H1 (cell line): ENCODE results near the gene IL37. TPM values are rescaled to one million over a fixed set of nuclear protein-coding genes. Genes with fewer than 3 reads are reported as not detected.

Experiments used
- CTCF ChIA-PET: fragments of 300-600 bp; sonication (Branson Sonifier 250); formaldehyde crosslinking; loops from one replicate; lab custom pipeline; 2021; ENCODE audit not compliant: partially characterized antibody; lab: Charles Lee
- POLR2A ChIA-PET: fragments of 300-600 bp; sonication (Branson Sonifier 250); formaldehyde crosslinking; loops from one replicate; lab custom pipeline; 2021; ENCODE audit warnings: inconsistent platforms; ENCODE audit not compliant: partially characterized antibody; lab: Charles Lee
- DNase-seq, 2 experiments: peaks; one replicate each; pipeline versions ENCODE4 v3.0.0 to v3.0.0-alpha.2; 2010 to 2022; ENCODE audit warnings: low spot score in 2 of 2, low read depth in 1 of 2, mixed read lengths in 1 of 2
- FAIRE-seq: peaks from 2 replicates; lab custom pipeline; 2011; peaks lifted over from hg19 to GRCh38; lab: Jason Lieb, UNC
- H2AFZ ChIP-seq: 2 replicates; pipeline ENCODE4 v1.8.1; 2012; ENCODE audit warnings: low read length, inconsistent platforms
- H2AK5ac ChIP-seq: 2 replicates; pipeline ENCODE4 v1.6.1; 2013; ENCODE audit warnings: low read depth, low read length
- H2BK120ac ChIP-seq: replicated peaks from 2 replicates; pipeline ENCODE3; 2013; ENCODE audit warnings: low read depth, low read length, inconsistent platforms
- H2BK12ac ChIP-seq: 2 replicates; pipeline ENCODE4 v1.6.1; 2013; ENCODE audit warnings: low read depth, low read length
- H2BK15ac ChIP-seq: 2 replicates; pipeline ENCODE4 v1.6.1; 2013; ENCODE audit warnings: low read length
- H2BK20ac ChIP-seq: 2 replicates; pipeline ENCODE4 v1.6.1; 2013; ENCODE audit warnings: low read length
- H2BK5ac ChIP-seq: 2 replicates; pipeline ENCODE4 v1.6.1; 2013; ENCODE audit warnings: low read depth, low read length
- H3K14ac ChIP-seq: 2 replicates; pipeline ENCODE4 v1.6.1; 2013; ENCODE audit warnings: inconsistent platforms; ENCODE audit not compliant: insufficient read length
- H3K18ac ChIP-seq: 2 replicates; pipeline ENCODE4 v1.6.1; 2013; ENCODE audit warnings: low read length; ENCODE audit errors: extremely low read depth
- H3K23ac ChIP-seq: 2 replicates; pipeline ENCODE4 v1.6.1; 2013; ENCODE audit warnings: inconsistent platforms; ENCODE audit not compliant: insufficient read length
- H3K23me2 ChIP-seq: 2 replicates; pipeline ENCODE4 v1.6.1; 2013; ENCODE audit warnings: low read depth, low read length
- H3K27ac ChIP-seq: 2 replicates; pipeline ENCODE4 v1.6.1; 2011; ENCODE audit warnings: low read depth, low read length, inconsistent platforms
- H3K27me3 ChIP-seq, 4 experiments: replicated peaks in 1 of 4; 1 replicate in 1 of 4; 2 replicates in 3 of 4; pipeline versions ENCODE4 v1.6.1 to v1.8.1; 2011 to 2013; ENCODE audit warnings: low read length in 3 of 4, mild to moderate bottlenecking in 3 of 4, inconsistent platforms in 2 of 4, mixed read lengths in 2 of 4, moderate library complexity in 1 of 4; ENCODE audit not compliant: control insufficient read depth in 3 of 4, insufficient read depth in 3 of 4; ENCODE audit errors: extremely low read depth in 1 of 4
- H3K36me3 ChIP-seq, 4 experiments: 2 replicates each; pipeline versions ENCODE4 v1.6.1 to v1.8.1; 2011 to 2013; ENCODE audit warnings: mild to moderate bottlenecking in 4 of 4, low read length in 3 of 4, moderate library complexity in 2 of 4, control low read depth in 1 of 4, inconsistent platforms in 1 of 4; ENCODE audit not compliant: insufficient read depth in 4 of 4, control insufficient read depth in 2 of 4
- H3K4ac ChIP-seq: replicated peaks from 2 replicates; pipeline ENCODE3; 2013; ENCODE audit warnings: low read length, low read depth, mixed read lengths, inconsistent platforms; ENCODE audit not compliant: insufficient read length
- H3K4me1 ChIP-seq, 4 experiments: replicated peaks in 1 of 4; 1 replicate in 1 of 4; 2 replicates in 3 of 4; pipeline versions ENCODE4 v1.6.1 to v1.8.1; 2011 to 2013; ENCODE audit warnings: low read length in 3 of 4, inconsistent platforms in 2 of 4, mixed read lengths in 1 of 4; ENCODE audit not compliant: insufficient read depth in 4 of 4, control insufficient read depth in 3 of 4
- H3K4me2 ChIP-seq, 2 experiments: 2 replicates each; pipeline versions ENCODE4 v1.6.1 to v1.8.1; 2011 to 2013; ENCODE audit warnings: low read depth in 2 of 2, low read length in 2 of 2, control low read depth in 1 of 2, inconsistent platforms in 1 of 2, mild to moderate bottlenecking in 1 of 2; ENCODE audit not compliant: insufficient read depth in 1 of 2
- H3K4me3 ChIP-seq, 4 experiments: fragments of 200-600, 300-600 bp in 1 of 4; sonication (generic), shearing (Covaris generic), sonication (Bioruptor Twin) in 1 of 4; 2 replicates each; pipeline versions ENCODE4 v1.5.1 to v1.8.1; 2011 to 2016; ENCODE audit warnings: low read length in 4 of 4, low read depth in 3 of 4, control low read depth in 2 of 4, inconsistent platforms in 2 of 4, mild to moderate bottlenecking in 2 of 4, mixed read lengths in 1 of 4, moderate library complexity in 1 of 4; ENCODE audit not compliant: insufficient read depth in 2 of 4; ENCODE audit errors: extremely low read depth in 1 of 4
- H3K56ac ChIP-seq: replicated peaks from 2 replicates; pipeline ENCODE3; 2013; ENCODE audit warnings: low read depth, mild to moderate bottlenecking, mixed read lengths, low read length, inconsistent platforms; ENCODE audit not compliant: insufficient read length
- H3K79me1 ChIP-seq: 2 replicates; pipeline ENCODE4 v1.6.1; 2013; ENCODE audit warnings: low read depth, low read length, control low read depth
- H3K79me2 ChIP-seq, 2 experiments: 2 replicates each; pipeline versions ENCODE4 v1.6.1 to v1.8.1; 2012 to 2013; ENCODE audit warnings: low read length in 2 of 2, mild to moderate bottlenecking in 2 of 2, inconsistent platforms in 1 of 2; ENCODE audit not compliant: insufficient read depth in 2 of 2, control insufficient read depth in 1 of 2
- H3K9ac ChIP-seq, 4 experiments: replicated peaks in 1 of 4; 1 replicate in 1 of 4; 2 replicates in 3 of 4; pipeline versions ENCODE4 v1.6.1 to v1.8.1; 2011 to 2013; ENCODE audit warnings: low read depth in 3 of 4, low read length in 3 of 4, control low read depth in 2 of 4, mild to moderate bottlenecking in 2 of 4, moderate library complexity in 2 of 4, inconsistent platforms in 1 of 4; ENCODE audit errors: extremely low read depth in 1 of 4
- H3K9me3 ChIP-seq, 2 experiments: 2 replicates each; pipeline versions ENCODE4 v1.6.1 to v1.8.1; 2012 to 2013; ENCODE audit warnings: mild to moderate bottlenecking in 2 of 2, moderate library complexity in 2 of 2, control low read depth in 1 of 2, inconsistent platforms in 1 of 2, low read depth in 1 of 2, low read length in 1 of 2, mixed read lengths in 1 of 2; ENCODE audit not compliant: insufficient read depth in 2 of 2
- H4K20me1 ChIP-seq, 2 experiments: replicated peaks in 1 of 2; 2 replicates each; pipeline versions ENCODE3 to v1.8.1; 2011 to 2013; ENCODE audit warnings: inconsistent platforms in 2 of 2, low read length in 2 of 2, mild to moderate bottlenecking in 1 of 2; ENCODE audit not compliant: insufficient read depth in 2 of 2, control insufficient read depth in 1 of 2
- H4K5ac ChIP-seq: 2 replicates; pipeline ENCODE4 v1.6.1; 2013; ENCODE audit warnings: low read length, low read depth, mixed read lengths, inconsistent platforms; ENCODE audit not compliant: insufficient read length
- H4K8ac ChIP-seq: 2 replicates; pipeline ENCODE4 v1.8.0; 2013; ENCODE audit warnings: mild to moderate bottlenecking, moderate library complexity, low read length, inconsistent platforms; ENCODE audit not compliant: insufficient read depth; ENCODE audit errors: extremely low read depth
- H4K91ac ChIP-seq: replicated peaks from 2 replicates; pipeline ENCODE3; 2013; ENCODE audit warnings: low read length, mixed read lengths, inconsistent platforms; ENCODE audit not compliant: insufficient read length
- CBX8 ChIP-seq: fragments of 300-800, 300-1000 bp; sonication (generic); IDR thresholded peaks from 2 replicates; pipeline ENCODE4 v1.7.1; 2016; ENCODE audit warnings: low read depth, low read length, borderline replicate concordance
- CHD2 ChIP-seq: IDR thresholded peaks from 2 replicates; pipeline ENCODE4 v1.6.1; 2012; ENCODE audit warnings: low read length, improper control_type of control experiment
- EZH2 ChIP-seq: fragments of 200-600 bp; sonication (generic); IDR thresholded peaks from 2 replicates; pipeline ENCODE4 v1.7.1; 2012; ENCODE audit warnings: low read depth, mild to moderate bottlenecking, moderate library complexity, low read length, inconsistent platforms; ENCODE audit not compliant: severe bottlenecking
- GABPA ChIP-seq: IDR thresholded peaks from 2 replicates; pipeline ENCODE4 v1.6.1; 2011; ENCODE audit warnings: mild to moderate bottlenecking, low read length, moderate library complexity, borderline replicate concordance; ENCODE audit not compliant: insufficient read depth
- NANOG ChIP-seq: IDR thresholded peaks from 2 replicates; pipeline ENCODE4 v1.6.1; 2011; ENCODE audit warnings: low read length, low read depth, mild to moderate bottlenecking, inconsistent platforms; ENCODE audit not compliant: insufficient read depth, poor library complexity, severe bottlenecking
- SIRT6 ChIP-seq: IDR thresholded peaks from one replicate; pipeline ENCODE4 v1.7.1; 2012; ENCODE audit warnings: low read length, inconsistent platforms
- TEAD4 ChIP-seq: IDR thresholded peaks from 2 replicates; pipeline ENCODE4 v1.6.1; 2012; ENCODE audit warnings: low read depth, low read length, inconsistent platforms, mixed read lengths
- WGBS, 2 experiments: shearing (Covaris generic) in 1 of 2; methylation state at CpG; one replicate each; pipeline versions ENCODE4 v1.1.6 to v1.1.7; 2013 to 2015; ENCODE audit warnings: low lambda C conversion rate in 2 of 2, mixed read lengths in 2 of 2, inconsistent platforms in 1 of 2, low coverage in 1 of 2, missing lambda C conversion rate in 1 of 2; ENCODE audit not compliant: insufficient replicate concordance in 2 of 2, insufficient coverage in 1 of 2, insufficient read length in 1 of 2; ENCODE audit errors: extremely low coverage in 1 of 2, missing lambda C conversion rate in 1 of 2; 5-methylcytosine and 5-hydroxymethylcytosine counted together
- polyA plus RNA-seq, 7 experiments: library from polyadenylated mRNA; depleted of rRNA in 3 of 7; stranded (reverse) in 5 of 7; unstranded in 2 of 7; fragments of >200 nt in 5 of 7; fragments of 200-250 nt in 2 of 7; gene quantifications; 1 replicate in 5 of 7; 2 replicates in 1 of 7; 4 replicates in 1 of 7; pipeline versions ENCODE4 v1.2.1 to v1.2.3, GENCODE V29; 2011 to 2013; ENCODE audit warnings: missing spikeins in 2 of 7, mixed read lengths in 2 of 7
- total RNA-seq: library from RNA; stranded (reverse); fragmentation: NEBNext Ultra II Directional; extraction: Animal tissue kit (Norgen Biotek cat#: 25700); gene quantifications from 2 replicates; pipeline ENCODE4 v1.2.1, GENCODE V29; 2021

Gene IL37
- total and polyA plus RNA-seq, 2 of the 8 experiments (the other 6 are each of a cell fraction or from before 2014, with no cell fraction given): 0.18 TPM; not detected in 1

DNA sequence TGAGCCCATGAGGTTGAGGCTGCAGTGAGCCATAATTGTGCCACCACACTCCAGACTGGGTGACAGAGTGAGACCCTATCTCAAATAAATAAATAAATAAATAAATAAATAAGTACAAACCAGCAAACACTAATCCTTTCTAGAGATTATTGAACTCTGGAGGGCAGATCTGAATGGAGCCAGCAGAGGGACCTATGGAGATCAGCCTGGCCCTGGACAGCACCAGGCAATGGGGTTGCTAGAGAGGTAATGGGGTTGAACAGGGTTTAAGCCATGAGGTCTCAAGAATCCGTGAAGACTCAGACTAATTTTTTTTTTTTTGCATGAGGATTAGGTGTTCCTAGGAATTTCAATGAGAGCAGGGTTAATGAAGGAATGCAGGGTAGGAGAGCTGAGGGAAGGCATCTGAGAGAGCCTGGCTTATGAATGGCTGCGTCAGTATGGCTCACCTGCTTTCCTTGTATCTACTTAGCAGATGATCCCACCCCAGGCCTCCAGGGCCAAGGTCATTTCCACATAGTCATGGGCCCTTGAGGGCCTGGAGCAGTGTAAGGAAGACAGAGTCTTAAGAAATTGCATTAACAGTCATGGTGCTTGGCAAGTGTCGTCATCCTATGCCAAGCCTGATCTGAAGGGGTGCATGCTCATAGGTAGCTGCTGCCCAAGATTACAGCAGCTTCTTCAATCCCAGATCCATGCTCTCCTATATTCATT, 34.6 kb upstream of the IL37 start:
- H2AFZ ChIP-seq: no peak overlapping the region
- H2BK5ac ChIP-seq: no peak overlapping the region

More for the DNA sequence above, 34.6 kb upstream of the IL37 start:
- H3K36me3 ChIP-seq: no peaks in the 10 kb centered on the region
- WGBS, 2 experiments: 86% methylated on average over 3 of the region's 3 CpGs; no CpG with 5 or more reads in 1 of the 2 experiments
- H2BK120ac ChIP-seq: no peak overlapping the region
- no peaks in the 10 kb centered on the region for H3K23me2 ChIP-seq
- H3K4ac ChIP-seq: no peak overlapping the region
- no peak overlapping the region for H3K27ac ChIP-seq
- no peaks in the 10 kb centered on the region for H4K20me1 ChIP-seq
- 0 out of 7 replicates have a peak, but pooled peaks cover 0 to 2% (median 0%) of the 10 kb centered on the region in 4 experiments for H3K27me3 ChIP-seq
- H3K18ac ChIP-seq: no peak overlapping the region
- no peak overlapping the region for H2AK5ac ChIP-seq
- no peak overlapping the region for H3K23ac ChIP-seq
- no peak overlapping the region for H3K9ac ChIP-seq
- H3K79me2 ChIP-seq: no peaks in the 10 kb centered on the region
- no peaks in the 10 kb centered on the region for H3K79me1 ChIP-seq
- H2BK20ac ChIP-seq: no peak overlapping the region
- 0 out of 2 replicates have a peak overlapping the region, but pooled peaks have one; percentile 77 for H2BK15ac ChIP-seq
- DNase-seq: no peak
- no peak overlapping the region for H3K4me2 ChIP-seq
- H4K5ac ChIP-seq: no peak overlapping the region
- no peak for TF ChIP-seq EZH2
- TF ChIP-seq CHD2: no peak
- no peak for TF ChIP-seq SIRT6
- no peak for TF ChIP-seq NANOG
- no peak for TF ChIP-seq GABPA
- no peak for TF ChIP-seq CBX8
- TF ChIP-seq TEAD4: no peak
- H3K56ac ChIP-seq: no peak overlapping the region
- H3K9me3 ChIP-seq: no peaks in the 10 kb centered on the region
- no peak overlapping the region for H4K8ac ChIP-seq
- H2BK12ac ChIP-seq: no peak overlapping the region
- no peak overlapping the region for H4K91ac ChIP-seq
- no peak for FAIRE-seq
- no peak overlapping the region for H3K4me3 ChIP-seq
- peaks cover 0 to 2% (median under 1%) of the 10 kb centered on the region in 4 experiments; a peak in 1 of 7 replicates for H3K4me1 ChIP-seq
- POLR2A ChIA-PET: no interaction called here
- H3K14ac ChIP-seq: no peak overlapping the region
- CTCF ChIA-PET: interaction anchor here (0.8 to 1.2 kb wide), 5 partner anchors 9 to 127 kb away, joined by 3 to 6 read pairs (median 3); no protein-coding TSS in a partner anchor
